IMR-90 (cell line): ENCODE results near the gene ST7.

Source experiments
- RAD21 ChIP-seq: IDR thresholded peaks from 2 replicates; pipeline ENCODE4 v1.6.1; 2012; ENCODE audit warnings: low read length, improper control_type of control experiment
- RFX5 ChIP-seq: IDR thresholded peaks from 2 replicates; pipeline ENCODE4 v1.8.0; 2012; ENCODE audit warnings: low read depth, mild to moderate bottlenecking, low read length, moderate library complexity
- USF2 ChIP-seq: fragments of 150-350 bp; IDR thresholded peaks from 2 replicates; pipeline ENCODE4 v1.6.1; 2017; ENCODE audit warnings: mild to moderate bottlenecking, antibody characterized with exemption, low read length, low read depth

GRCh38 chr7:117135553-117135891 is 182.2 kb downstream of the ST7 start:
- TF ChIP-seq USF2 (no peak), RFX5 (no peak), RAD21 (no peak)
